Calu3 (cell line): ENCODE data around the gene UTP14C. TPM values are rescaled to one million over a fixed set of nuclear protein-coding genes. Genes with fewer than 3 reads are reported as not detected.

Experiments used
- BruUV-seq: library from RNA; stranded (reverse); fragments of 400-500 nt; replicated peaks from 2 replicates; lab custom pipeline; 2021; lab: Mats Ljungman, UMichigan
- CTCF ChIA-PET: fragments of 300-600 bp; sonication (Branson Sonifier 250); formaldehyde crosslinking; loops from one replicate; lab custom pipeline; 2022; ENCODE audit warnings: antibody characterized with exemption; lab: Charles Lee
- DNase-seq: peaks from one replicate; pipeline ENCODE4 v3.0.0; 2022
- H3K27ac Mint-ChIP-seq: one replicate; pipeline ENCODE4 v1.8.0; 2022; ENCODE audit warnings: mixed read lengths; ENCODE audit not compliant: unreplicated experiment
- H3K27me3 Mint-ChIP-seq: one replicate; pipeline ENCODE4 v1.8.0; 2022; ENCODE audit warnings: mixed read lengths; ENCODE audit not compliant: unreplicated experiment
- H3K36me3 Mint-ChIP-seq: one replicate; pipeline ENCODE4 v1.8.0; 2022; ENCODE audit warnings: mild to moderate bottlenecking, moderate library complexity, mixed read lengths; ENCODE audit not compliant: insufficient read depth, unreplicated experiment
- H3K4me1 Mint-ChIP-seq: one replicate; pipeline ENCODE4 v1.8.0; 2022; ENCODE audit warnings: mild to moderate bottlenecking, low read depth, mixed read lengths; ENCODE audit not compliant: unreplicated experiment
- H3K4me3 Mint-ChIP-seq: one replicate; pipeline ENCODE4 v1.8.0; 2022; ENCODE audit warnings: mild to moderate bottlenecking, low read depth, moderate library complexity, mixed read lengths; ENCODE audit not compliant: unreplicated experiment
- H3K9me3 Mint-ChIP-seq: one replicate; pipeline ENCODE4 v1.8.0; 2022; ENCODE audit warnings: low read depth, mixed read lengths; ENCODE audit not compliant: unreplicated experiment
- intact Hi-C: fragments of 100-400 bp; cut with micrococcal nuclease; formaldehyde crosslinking; loops from one replicate; pipeline ENCODE4 v1.10.0; 2022; ENCODE audit not compliant: unreplicated experiment
- total RNA-seq: library from RNA; stranded (reverse); gene quantifications from 2 replicates; pipeline ENCODE4 v1.2.3, GENCODE V29; 2022
- TF ChIP-seq, protein P1 (sequence below): fragments of 200-600 bp; IDR thresholded peaks from one replicate; pipeline ENCODE4 v1.8.0; 2022; ENCODE audit warnings: antibody characterized with exemption; ENCODE audit not compliant: unreplicated experiment

The UTP14C gene
- total RNA-seq, 1 experiment from 2014 or later, result 12.4 TPM

DNA sequence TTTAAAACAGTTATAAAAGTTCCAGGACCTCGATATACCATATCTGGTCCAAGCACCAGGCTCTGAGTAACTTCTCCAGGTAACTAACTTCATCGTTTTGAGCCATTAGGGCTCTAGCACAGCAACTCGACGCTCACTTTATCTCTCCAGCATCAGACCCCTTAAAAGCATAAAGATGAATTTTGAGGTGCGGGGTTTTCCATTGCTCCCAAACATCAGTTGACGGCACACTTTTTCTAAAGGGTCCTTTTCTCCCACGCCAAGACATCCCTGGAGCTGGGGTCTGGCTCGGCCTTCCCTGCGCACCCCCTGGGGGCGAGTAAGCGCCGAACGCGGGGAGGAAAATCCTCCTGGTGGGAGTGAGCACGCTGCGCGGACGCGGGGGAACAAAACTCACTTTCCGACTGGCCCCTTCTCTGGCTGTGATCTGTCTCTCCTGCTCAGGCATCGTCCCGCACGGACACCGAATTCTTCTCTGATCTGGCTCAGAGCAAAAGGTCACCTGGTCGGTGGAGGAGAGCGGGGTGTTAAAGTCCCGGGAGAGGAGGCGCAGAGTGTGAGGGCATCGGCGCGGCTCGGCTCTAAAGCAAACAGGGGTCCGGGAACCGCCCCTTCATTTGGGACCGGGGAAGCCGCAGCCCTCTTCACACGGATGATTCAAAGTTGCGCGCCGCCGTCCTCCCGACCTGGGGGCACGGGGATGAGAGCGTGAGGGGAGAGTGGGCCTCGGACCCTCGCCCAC is 13.4 kb upstream of the UTP14C start, which contains the start of gene ATP7B:
ATP7B (minus strand) TSS at position 561 of the 742 bp plus-strand sequence; CDS start at position 448, 113 bp downstream.
- no peak for DNase-seq
- BruUV-seq, result TSS peak; percentile 38

DNA sequence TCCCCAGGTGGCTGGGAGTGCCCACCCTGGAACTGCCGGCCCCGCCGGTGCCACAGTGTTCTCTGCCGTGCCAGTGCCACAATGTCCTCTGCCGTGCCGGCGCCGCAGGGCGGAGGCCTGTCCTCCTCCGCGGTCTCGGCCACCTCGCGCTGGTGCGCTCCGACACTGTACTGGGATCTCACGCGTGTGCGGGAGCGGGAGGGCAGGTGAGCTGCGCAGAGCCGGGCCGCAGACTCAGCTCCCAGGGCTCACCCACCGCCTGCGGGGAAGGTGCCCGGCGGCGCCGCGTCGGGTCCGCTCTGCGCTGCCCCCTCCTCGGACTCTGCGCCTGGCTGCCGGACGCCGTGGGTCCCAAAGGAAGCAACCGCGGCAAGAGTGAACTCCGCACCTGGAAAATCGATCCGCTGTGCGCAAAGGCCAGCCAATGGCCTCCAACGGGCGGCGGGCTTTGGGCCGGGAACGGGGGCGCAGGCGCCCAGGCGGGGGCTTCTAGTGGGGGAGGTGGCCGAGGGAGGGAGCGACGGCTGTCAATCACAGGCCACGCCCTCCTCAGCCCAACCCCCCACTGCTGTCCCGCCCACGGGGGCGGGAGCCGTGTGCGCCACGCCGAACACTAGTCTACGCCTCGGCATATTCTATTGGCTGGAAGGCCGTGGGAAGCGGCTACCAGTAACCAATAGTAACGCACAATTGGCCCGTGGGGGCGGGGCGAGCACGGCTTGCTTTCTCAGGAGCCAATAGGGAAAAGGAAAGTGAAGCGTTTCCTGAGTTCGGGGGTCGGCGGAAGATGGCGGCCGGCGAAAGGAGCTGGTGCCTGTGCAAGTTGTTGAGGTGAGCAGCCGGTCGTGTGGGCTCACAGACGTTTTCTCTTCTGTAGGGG is 12.6 kb upstream of the UTP14C start, which contains the start of gene ALG11:
ALG11 (plus strand) TSS at position 767 of the 880 bp plus-strand sequence; CDS start at position 788, 21 bp downstream.
- intact Hi-C loops, result no loop called here
- H3K36me3 Mint-ChIP-seq, result peaks cover 27% of the 10 kb centered on the region
- H3K4me3 Mint-ChIP-seq, result peak within 1 kb of the TSS; percentile 91
- TF ChIP-seq, protein P1, sequence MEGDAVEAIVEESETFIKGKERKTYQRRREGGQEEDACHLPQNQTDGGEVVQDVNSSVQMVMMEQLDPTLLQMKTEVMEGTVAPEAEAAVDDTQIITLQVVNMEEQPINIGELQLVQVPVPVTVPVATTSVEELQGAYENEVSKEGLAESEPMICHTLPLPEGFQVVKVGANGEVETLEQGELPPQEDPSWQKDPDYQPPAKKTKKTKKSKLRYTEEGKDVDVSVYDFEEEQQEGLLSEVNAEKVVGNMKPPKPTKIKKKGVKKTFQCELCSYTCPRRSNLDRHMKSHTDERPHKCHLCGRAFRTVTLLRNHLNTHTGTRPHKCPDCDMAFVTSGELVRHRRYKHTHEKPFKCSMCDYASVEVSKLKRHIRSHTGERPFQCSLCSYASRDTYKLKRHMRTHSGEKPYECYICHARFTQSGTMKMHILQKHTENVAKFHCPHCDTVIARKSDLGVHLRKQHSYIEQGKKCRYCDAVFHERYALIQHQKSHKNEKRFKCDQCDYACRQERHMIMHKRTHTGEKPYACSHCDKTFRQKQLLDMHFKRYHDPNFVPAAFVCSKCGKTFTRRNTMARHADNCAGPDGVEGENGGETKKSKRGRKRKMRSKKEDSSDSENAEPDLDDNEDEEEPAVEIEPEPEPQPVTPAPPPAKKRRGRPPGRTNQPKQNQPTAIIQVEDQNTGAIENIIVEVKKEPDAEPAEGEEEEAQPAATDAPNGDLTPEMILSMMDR, result no peak
- H3K9me3 Mint-ChIP-seq, result no peaks in the 10 kb centered on the region
- CTCF ChIA-PET, result interaction anchor here (0.6 kb wide), 1 partner anchor 116 kb away, joined by 3 read pairs; no protein-coding TSS in a partner anchor
- peak; percentile 98 for DNase-seq
- H3K27ac Mint-ChIP-seq, result peak within 1 kb of the TSS; percentile 97
- peaks cover 40% of the 10 kb centered on the region for H3K27me3 Mint-ChIP-seq
- no TSS peak for BruUV-seq
- peaks cover 18% of the 10 kb centered on the region for H3K4me1 Mint-ChIP-seq

More for the DNA sequence above, 13.4 kb upstream of the UTP14C start, which contains the start of gene ATP7B:
- peaks cover 26% of the 10 kb centered on the region for H3K4me1 Mint-ChIP-seq
- H3K36me3 Mint-ChIP-seq, result peaks cover 27% of the 10 kb centered on the region
- peak within 1 kb of the TSS; percentile 97 for H3K27ac Mint-ChIP-seq
- peak within 1 kb of the TSS; percentile 91 for H3K4me3 Mint-ChIP-seq
- CTCF ChIA-PET, result no interaction called here
- intact Hi-C loops, result no loop called here
- peaks cover 48% of the 10 kb centered on the region for H3K27me3 Mint-ChIP-seq
- H3K9me3 Mint-ChIP-seq, result no peaks in the 10 kb centered on the region
- TF ChIP-seq, protein P1, result no peak

DNA sequence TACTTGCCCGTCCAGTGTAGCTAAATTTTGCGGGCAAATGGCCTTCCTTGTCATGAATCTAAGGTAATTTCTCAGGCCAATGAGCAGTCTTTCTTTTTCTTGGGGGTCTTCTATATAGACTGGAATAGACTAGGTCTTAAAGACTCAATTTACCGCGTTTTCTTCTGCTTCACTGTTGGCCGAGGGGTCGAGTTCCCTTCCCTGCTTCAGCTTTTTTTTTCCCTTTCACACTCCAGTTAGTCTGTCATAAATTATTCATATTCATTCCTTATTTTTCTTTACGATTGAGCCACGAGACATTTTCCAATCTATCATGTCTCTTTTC is 12.0 kb upstream of the UTP14C start:
- Mint-ChIP-seq H3K27ac (peak overlapping the region; percentile 97), H3K27me3 (peaks cover 34% of the 10 kb centered on the region)
- BruUV-seq, result no TSS peak

DNA sequence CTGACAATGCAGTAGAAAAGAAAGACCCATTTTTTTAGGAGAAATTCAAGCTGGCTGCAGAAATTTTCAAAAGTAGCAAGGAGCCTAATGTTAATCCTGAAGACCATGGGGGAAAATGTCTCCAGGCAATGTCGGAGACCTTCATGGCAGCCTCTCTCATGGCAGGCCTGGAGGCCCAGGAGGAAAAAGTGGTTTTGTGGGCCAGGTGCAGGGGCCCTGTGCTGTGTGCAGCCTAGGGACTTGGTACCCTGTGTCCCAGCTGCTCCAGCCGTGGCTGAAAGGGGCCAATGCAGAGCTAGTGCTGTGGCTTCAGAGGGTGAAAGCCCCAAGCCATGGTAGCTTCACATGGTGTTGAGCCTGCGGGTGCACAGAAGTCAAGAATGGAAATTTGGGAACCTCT is 8.2 kb upstream of the UTP14C start:
- H3K36me3 Mint-ChIP-seq, result peaks cover 26% of the 10 kb centered on the region
- no peaks in the 10 kb centered on the region for H3K27me3 Mint-ChIP-seq
- H3K4me1 Mint-ChIP-seq, result peaks cover under 1% of the 10 kb centered on the region
- H3K27ac Mint-ChIP-seq, result no peak overlapping the region
- DNase-seq, result no peak
- CTCF ChIA-PET, result no interaction called here
- H3K4me3 Mint-ChIP-seq, result no peak overlapping the region
- TF ChIP-seq, protein P1, result no peak
- BruUV-seq, result no TSS peak
- intact Hi-C loops, result no loop called here
- H3K9me3 Mint-ChIP-seq, result peaks cover 2% of the 10 kb centered on the region

More for the DNA sequence above, 12.0 kb upstream of the UTP14C start:
- H3K36me3 Mint-ChIP-seq, result peaks cover 27% of the 10 kb centered on the region
- CTCF ChIA-PET, result interaction anchor here (0.6 kb wide), 1 partner anchor 115 kb away, joined by 3 read pairs; no protein-coding TSS in a partner anchor
- TF ChIP-seq, protein P1, result no peak
- peak overlapping the region; percentile 91 for H3K4me3 Mint-ChIP-seq
- intact Hi-C loops, result no loop called here
- no peaks in the 10 kb centered on the region for H3K9me3 Mint-ChIP-seq
- no peak for DNase-seq
- peaks cover 16% of the 10 kb centered on the region for H3K4me1 Mint-ChIP-seq
